Gastrocnemius medialis (tissue), 4 donors: ENCODE data around the gene MAD2L1BP.

Experiments
- CTCF ChIP-seq, 5 experiments: fragments of 450-650 bp in 3 of 5; fragments of 200-600 bp in 2 of 5; sonication (generic) in 2 of 5; IDR thresholded peaks in 4 of 5; conservative IDR thresholded peaks in 1 of 5; 1 replicate in 4 of 5; 2 replicates in 1 of 5; pipeline ENCODE4 v1.5.1; 2016 to 2019; ENCODE audit warnings: antibody characterized with exemption in 5 of 5, mild to moderate bottlenecking in 3 of 5, moderate library complexity in 3 of 5
- POLR2A ChIP-seq, 2 donors: fragments of 450-650 bp; IDR thresholded peaks; one replicate each; pipeline ENCODE4 v1.6.1; 2017; ENCODE audit warnings: antibody characterized with exemption in 2 of 2, mild to moderate bottlenecking in 2 of 2, moderate library complexity in 2 of 2

- no peak for TF ChIP-seq CTCF (IDR thresholded peaks at IDR 0.05 in 4 of 5, conservative IDR thresholded peaks at IDR 0.05 in 1 of 5)
- TF ChIP-seq POLR2A (IDR thresholded peaks at IDR 0.05): no peak
Observed at GRCh38 chr6:43644940-43645612, 9.4 kb downstream of the MAD2L1BP start, which contains the start of gene RSPH9.
